CD4-positive, alpha-beta T cell treated with Interleukin-6 at 100 ng/mL for 8 hours (primary cell): ENCODE results near the gene HYPK.
"Not testable (repeated sequence)": the region's sequence is repeated elsewhere in the genome, so short reads cannot be mapped to it uniquely, and the experiment has no call there.

Experiments used
- DNase-seq: peaks from one replicate; pipeline ENCODE4 v3.0.0-alpha.2; 2020; ENCODE audit warnings: mixed read lengths, low spot score

Gene HYPK

GRCh38 chr15:43795997-43796396, 4.4 kb upstream of the HYPK start:
- DNase-seq, result no peak

GRCh38 chr15:43796566-43796965, 3.8 kb upstream of the HYPK start:
- no peak for DNase-seq

- no peak for DNase-seq
Observed at GRCh38 chr15:43799209-43799944, 1.0 kb upstream of the HYPK start.

- DNase-seq, result no peak
Observed at GRCh38 chr15:43799945-43800285, 484 bp upstream of the HYPK start, which contains the start of gene SERINC4. SERINC4 (minus strand) TSS chr15:43800220; CDS start chr15:43799986, 234 bp downstream.

- DNase-seq, result not testable (repeated sequence)
Observed at GRCh38 chr15:43802676-43803075, 2.3 kb downstream of the HYPK start.

- no peak for DNase-seq
Observed at GRCh38 chr15:43808435-43808950, 8.1 kb downstream of the HYPK start.

- no peak for DNase-seq
Observed at GRCh38 chr15:43808960-43809678, 8.7 kb downstream of the HYPK start.

- DNase-seq, result not testable (repeated sequence)
Observed at GRCh38 chr15:43815064-43815463, 14.7 kb downstream of the HYPK start.

- no peak for DNase-seq
Observed at GRCh38 chr15:43821505-43821904, 21.1 kb downstream of the HYPK start.

- peak; percentile 95 for DNase-seq
Observed at GRCh38 chr15:43824302-43825246, 24.2 kb downstream of the HYPK start, which contains the start of gene MFAP1. MFAP1 (minus strand) TSS chr15:43824690; CDS start chr15:43824569, 121 bp downstream.

- not testable (repeated sequence) for DNase-seq
Observed at GRCh38 chr15:43825305-43825704, 24.9 kb downstream of the HYPK start.

- DNase-seq, result no peak
Observed at GRCh38 chr15:43826029-43826507, 25.7 kb downstream of the HYPK start.

GRCh38 chr15:43826508-43827341, 26.3 kb downstream of the HYPK start, which contains the start of gene WDR76:
WDR76 (plus strand) TSS chr15:43827002; CDS start chr15:43827033, 31 bp downstream.
- peak; percentile 64 for DNase-seq

GRCh38 chr15:43828061-43828657, 27.8 kb downstream of the HYPK start:
- DNase-seq, result no peak

- DNase-seq, result not testable (repeated sequence)
Observed at GRCh38 chr15:43829951-43830540, 29.6 kb downstream of the HYPK start.

GRCh38 chr15:43830691-43831275, 30.4 kb downstream of the HYPK start:
- not testable (repeated sequence) for DNase-seq

- DNase-seq, result not testable (repeated sequence)
Observed at GRCh38 chr15:43831519-43832052, 31.2 kb downstream of the HYPK start.

GRCh38 chr15:43832485-43832884, 32.1 kb downstream of the HYPK start:
- not testable (repeated sequence) for DNase-seq

- DNase-seq, result no peak
Observed at GRCh38 chr15:43845421-43845820, 45.0 kb downstream of the HYPK start.
